Inferior parietal cortex (tissue), 1 donor: ENCODE data around the gene KCNA3.
"Not testable (repeated sequence)": the region's sequence is repeated elsewhere in the genome, so short reads cannot be mapped to it uniquely, and the experiment has no call there.

Experiments
- DNase-seq: peaks from one replicate; pipeline ENCODE4 v3.0.0-alpha.2; 2016; ENCODE audit errors: extremely low spot score

KCNA3 gene

DNA sequence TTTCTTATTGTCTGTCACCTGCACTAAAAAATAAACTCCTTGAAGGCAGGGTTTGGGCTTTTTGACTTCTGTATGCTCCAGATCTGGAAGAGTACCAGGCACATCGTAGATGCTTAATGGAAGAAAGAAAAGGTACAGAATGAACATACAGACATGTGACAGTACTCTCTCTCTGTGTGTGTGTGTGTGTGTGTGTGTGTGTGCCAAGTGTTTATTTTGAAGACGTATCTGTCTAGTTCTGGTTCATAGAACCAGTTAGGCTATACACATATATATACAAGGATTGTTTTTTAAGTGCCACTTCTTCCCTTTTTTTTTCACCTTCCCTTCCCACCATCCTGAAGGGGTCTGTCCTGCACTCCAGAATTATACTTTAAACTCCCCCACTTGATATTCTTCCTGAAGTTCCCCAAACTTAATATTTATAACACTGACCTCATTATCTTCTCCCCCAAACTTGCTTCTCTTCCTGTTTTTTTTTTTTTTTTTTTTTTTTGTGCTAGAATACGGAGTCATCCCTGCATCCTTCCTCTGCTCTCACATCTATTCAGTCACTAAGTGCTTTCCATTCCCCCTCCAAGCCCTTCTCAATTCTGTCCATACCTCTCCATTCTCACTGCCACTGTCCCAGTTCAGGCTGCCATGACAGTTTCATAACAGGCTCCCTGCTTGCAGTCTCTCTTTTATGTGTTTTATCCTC lies 5.4 kb upstream of the KCNA3 start:
- DNase-seq = no peak

DNA sequence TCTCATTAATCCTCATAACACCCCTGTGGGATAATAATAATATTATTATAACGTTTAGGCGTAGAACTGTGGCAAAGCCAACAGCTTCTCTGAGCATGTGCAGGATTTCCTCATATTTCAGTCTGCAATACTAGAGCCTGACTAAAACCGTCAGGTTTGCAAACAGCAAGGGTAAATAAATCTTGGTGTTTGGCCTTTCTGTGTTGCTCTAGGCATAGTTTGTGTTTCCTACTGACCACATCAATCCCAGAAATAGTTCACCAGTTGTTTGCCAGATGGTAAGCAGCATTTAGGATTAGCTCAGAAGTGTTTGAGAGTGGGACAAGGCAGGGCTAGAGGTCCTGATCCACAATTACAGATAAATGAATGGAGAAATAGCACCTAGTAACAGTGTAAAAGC lies 2.8 kb upstream of the KCNA3 start:
- no peak for DNase-seq

DNA sequence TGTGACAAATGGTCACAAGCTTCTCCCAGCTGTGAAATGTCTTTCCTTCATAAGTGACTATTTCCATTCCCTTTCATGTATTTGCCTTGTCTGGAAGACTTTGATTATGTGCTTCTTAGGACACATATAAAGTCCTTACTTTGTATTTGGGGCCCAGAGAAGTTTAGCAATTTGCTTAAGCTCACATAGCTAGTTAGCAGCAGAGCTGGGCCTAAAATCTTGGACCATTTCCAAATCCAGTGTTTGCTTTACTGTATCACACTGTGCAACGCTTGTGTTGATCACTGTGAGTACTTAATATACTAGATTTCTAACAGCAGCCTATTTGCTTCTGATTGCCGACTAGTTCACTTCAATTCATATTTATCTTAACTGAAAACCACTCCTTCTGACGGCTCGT lies 2.2 kb upstream of the KCNA3 start:
- DNase-seq = no peak

DNA sequence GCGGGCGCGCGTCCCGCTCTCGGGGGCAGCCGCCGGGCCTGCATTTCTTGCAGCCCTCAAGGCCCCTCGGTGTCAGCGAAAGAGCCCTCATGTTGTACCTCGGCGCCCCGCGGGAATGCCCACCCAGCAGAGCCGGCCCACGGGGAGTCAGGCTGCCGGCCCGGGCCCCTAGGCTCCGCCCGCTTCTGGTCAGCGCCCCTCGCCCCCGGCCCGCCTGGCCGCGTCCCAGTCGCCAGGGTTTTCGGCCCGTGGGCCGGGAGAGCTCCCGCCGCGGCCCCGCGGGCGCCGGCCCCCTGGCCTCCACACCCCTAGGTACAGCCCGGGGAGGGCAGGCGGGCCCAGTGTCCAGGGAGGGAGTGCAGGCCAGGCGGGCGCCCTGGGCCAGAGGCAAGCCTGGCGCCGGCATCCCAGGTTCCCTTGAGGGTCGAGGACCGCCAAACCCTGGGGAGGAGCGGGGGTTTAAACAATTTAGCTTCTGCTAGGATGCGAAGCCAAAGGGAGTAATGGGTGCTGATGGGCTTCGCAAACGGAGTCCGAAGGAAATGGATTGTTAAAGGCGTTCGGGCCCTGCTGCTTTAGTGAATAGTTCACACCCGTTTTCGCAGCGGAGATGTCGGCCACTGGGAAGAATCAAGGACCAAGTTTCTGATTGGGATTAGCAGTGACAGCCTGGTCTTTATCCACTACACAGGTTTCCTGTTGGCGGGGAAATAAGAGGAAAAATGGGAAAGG lies 486 bp upstream of the KCNA3 start:
- no peak for DNase-seq

DNA sequence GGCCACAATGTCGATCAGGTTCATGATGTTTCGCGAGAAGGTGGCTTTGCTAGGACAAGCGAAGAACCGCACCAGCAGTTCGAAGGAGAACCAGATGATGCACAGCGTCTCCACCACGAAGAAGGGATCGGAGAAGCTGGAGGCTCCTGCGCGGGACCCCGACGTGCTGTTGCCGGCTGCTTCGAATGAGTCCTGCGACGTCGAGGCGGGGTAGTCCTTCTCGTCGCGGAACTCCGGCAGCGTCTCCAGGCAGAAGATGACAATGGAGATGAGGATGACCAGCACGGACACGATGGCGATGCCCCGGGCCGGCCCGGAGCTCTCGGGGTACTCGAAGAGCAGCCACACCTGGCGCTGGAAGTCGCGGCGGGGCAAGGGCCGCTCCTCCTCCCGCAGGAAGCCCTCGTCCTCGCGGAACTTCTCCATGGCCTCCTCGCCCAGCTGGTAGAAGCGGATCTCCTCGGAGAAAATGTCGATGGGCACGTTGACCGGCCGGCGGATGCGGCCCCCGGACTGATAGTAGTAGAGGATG lies 869 bp downstream of the KCNA3 start:
- no peak for DNase-seq

DNA sequence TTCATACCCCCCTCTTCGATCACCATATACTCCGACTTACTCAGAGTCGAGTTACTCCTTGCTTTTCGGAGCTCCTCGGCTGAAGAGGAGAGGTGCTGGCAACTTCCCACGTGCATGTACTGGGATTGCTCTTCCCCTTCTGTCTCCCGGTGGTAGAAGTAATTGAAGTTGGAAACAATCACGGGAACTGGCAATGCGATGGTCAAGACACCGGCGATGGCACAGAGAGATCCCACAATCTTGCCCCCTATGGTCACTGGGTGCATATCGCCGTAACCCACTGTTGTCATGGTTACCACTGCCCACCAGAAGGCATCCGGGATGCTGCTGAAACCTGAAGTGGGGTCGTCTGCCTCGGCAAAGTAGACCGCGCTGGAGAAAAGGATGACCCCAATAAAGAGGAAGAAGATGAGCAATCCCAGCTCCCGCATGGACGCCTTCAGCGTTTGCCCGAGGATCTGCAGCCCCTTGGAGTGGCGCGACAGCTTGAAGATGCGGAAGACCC lies 1.5 kb downstream of the KCNA3 start:
- no peak for DNase-seq

DNA sequence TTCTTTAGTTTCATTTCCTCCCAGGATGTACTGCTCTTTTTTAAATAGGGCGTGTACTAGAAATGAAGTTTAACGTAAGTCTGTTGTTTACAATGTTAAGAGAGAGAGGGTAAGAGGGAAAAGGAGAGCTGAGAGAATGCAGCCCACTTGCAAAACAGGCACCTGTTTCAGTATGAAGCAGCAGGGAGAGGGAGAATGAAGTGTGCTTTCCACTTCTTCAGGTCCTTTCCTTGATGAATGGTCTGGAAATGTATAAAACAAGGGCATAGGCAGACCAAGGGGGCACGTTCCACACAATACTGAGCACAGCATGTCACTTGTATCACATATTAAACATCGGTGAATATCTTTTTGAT lies 2.0 kb downstream of the KCNA3 start:
- no peak for DNase-seq

DNA sequence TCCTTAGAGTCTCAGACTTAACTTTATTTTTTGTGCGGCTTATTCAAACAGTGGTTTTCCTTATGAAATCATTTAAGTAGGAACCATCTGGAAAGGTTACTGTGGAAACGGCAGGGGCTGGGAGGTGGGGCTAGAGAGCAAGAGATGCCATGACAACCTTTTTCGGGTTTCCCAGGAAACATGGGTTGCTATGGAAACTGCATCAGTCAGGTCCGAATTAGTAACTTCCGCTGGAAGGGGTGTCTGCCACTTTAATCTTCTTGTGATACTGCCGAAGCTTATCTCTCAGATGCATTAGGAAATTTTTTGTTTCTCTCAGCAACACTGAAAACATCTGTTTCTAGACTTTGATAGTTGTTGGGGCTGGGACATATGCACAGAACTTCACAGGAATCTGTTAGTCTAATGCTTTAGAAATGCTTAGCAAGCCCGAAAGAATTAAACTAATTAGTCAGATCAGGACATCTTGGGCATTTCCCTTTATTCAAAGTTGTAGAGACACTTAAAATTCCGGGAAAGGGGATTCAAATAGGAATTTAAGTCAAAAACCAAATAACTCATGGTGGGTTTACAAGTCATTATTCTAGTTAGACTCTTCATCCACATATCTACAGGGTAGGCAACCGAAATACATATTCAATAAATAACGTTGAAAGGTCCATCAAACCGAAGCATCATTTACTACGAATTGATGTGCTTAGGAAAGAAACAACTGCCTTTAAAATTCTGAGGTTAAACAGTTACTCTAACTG lies 2.6 kb downstream of the KCNA3 start:
- peak; percentile 74 for DNase-seq

DNA sequence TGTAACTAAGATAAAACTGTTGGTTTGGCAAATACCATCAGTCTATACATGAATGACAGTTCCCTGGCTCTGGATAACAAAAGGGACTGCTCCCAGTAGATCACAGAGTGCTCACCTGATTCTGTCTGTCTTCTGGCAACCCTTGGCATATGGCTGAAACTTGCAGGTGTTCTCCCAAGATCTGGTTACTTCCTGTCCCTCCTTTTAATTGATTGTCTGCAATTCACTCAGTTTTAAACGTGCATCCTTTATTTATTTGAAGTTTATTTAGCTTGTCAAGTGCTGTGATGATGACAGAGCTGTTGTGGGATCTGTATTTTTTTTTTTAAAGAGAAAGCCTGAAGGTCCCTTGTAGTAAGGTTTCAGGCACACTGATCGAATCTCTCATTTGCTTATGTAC lies 3.4 kb downstream of the KCNA3 start:
- DNase-seq = no peak

DNA sequence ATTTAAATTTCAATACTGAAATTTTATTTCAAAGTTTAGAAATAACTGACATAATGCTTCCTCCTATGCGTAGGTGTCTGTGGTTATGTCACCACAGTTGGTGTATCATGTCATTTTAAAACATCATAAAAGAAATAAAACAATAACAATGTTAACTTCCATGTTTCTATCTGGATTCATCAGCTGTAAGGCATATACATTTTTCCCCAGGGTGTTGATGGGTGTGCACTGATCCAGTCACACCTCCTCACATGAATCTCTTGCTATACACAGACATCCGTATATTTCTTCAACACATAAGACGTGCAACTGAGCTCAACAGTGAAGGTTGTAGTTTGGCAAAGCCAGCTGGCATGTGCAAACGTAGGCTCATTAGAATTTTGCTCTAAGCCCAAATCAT lies 6.2 kb downstream of the KCNA3 start:
- no peak for DNase-seq

DNA sequence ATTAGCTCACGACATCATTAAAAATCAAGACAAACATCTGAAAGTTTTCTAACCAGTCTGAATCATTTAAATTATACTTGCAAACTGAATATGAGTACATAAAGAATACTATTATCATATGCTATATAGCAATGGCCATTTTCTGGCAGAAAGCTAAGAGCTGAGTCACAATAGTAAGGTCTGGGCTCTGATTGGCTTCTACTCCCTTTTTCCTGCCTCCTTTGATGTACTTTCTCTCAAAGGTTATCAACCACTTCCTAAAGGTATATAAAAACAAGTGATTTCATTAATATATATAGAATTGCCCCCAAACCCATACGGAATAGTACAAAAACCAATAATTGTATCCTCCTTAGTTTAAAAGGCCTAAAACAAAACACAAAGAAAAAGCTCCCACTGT lies 7.0 kb downstream of the KCNA3 start:
- DNase-seq = no peak

DNA sequence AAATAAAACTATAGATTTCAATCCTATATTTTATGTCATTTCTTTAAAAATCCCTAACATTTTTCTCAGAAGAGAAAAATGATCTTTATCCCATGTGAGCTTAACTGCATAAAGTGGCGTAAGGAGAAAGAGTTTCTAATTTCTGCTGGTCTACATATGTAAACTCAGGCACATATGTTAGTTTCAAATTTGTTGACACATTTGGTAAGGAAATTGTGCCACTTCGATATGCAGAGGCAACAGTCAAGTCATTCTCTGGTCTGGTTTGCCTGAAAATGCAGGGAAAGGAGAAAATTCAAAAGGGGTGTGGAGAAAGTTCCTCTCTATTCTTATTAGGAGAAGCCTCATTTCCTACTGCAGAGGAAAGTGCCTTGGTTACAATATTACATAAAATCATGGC lies 11.5 kb downstream of the KCNA3 start:
- no peak for DNase-seq

DNA sequence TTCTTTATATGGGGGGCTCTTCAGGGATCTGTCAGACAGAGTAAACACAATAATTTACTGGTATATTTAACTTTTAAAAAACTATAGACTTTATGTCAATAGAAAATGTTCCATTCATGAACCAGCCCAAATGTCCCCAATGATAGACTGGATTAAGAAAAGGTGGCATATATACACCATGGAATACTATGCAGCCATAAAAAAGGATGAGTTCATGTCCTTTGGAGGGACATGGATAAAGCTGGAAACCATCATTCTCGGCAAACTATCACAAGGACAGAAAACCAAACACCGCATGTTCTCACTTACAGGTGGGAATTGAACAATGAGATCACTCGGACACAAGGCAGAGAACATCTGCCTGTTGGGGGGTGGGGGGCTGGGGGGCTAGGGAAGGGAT lies 15.2 kb downstream of the KCNA3 start:
- not testable (repeated sequence) for DNase-seq

DNA sequence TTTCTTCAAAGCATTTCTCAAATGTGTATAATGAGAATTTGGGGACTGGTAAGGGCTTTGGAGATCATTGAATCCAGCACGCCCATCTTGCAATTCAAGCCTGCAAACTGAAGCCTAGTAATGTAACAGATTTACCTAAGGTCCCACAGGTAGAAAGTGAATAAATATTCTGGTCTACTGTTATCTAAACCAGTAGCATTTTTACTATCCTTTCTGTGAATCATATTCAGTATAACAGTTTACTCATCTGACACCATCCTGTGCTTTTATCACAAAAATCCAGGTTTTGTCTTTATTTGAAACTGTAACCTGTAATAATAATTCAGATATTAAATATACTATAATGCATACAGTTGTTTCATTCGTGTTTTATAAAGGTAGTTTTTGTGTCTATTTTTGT lies 17.4 kb downstream of the KCNA3 start:
- no peak for DNase-seq

DNA sequence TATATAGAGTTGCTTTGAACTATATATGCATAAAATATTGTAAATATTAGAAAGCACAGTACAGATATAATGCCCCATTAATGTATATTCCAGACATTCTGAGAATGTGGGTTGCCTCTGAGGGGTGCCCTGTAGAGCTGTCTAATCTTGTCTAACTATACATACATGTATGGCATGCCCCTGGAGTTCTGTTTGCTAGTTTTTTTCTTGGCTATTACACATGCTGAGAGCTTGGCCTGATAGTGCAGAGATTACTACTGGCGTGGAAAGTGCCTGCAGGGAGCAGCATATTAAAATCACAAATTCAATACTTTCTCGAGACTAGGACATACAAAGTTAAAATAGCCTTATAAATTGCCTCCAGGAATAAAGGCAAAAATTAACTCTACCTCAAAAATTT lies 24.1 kb downstream of the KCNA3 start:
- DNase-seq = no peak

DNA sequence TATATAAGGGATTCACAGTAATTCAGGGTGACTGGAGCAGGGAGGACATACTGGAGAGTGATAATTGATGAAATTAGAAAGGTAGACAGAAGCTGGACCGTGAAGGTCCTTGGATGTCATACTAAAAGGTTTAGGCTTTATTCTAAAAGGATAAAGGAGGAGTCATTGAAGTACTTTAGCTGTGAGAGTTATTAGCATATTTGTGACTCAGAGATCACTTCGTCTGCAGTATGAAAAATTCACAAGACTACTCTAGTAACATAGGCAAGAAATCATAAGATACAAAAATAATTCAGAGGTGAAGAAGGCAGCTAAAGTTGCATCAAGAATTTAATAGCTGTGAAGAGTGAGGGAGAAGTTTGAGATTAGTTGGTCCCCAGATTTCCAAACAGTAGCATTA lies 26.3 kb downstream of the KCNA3 start:
- no peak for DNase-seq

DNA sequence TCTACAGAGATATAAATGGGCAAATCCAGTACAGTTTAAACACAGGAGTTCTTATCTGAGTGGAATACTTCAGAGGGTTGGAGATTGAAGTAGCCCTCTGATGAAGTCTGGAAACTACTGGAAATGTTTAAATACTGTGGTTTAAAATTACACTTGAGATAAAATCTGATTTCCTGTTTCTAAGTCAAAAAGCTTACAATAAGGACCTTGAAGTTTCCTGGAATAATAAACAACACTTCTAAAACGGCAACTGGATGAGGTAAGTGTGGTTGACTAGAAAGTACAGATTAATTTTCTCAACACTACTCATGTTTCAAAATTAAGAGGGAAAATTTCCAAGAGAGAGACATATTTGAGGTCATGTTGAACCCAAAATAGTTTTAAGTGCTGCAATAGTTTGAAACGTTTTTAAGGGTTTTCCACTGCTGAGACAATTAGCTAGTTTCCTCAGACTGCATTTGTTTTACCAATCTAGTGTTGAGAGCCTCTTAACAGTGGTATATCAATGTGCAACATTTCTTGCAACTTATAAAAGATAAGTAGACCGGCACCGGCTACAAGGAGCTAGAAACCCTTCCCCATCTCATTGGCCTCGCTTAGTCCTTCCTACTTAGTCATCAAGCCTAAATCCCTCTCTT lies 27.4 kb downstream of the KCNA3 start:
- no peak for DNase-seq

DNA sequence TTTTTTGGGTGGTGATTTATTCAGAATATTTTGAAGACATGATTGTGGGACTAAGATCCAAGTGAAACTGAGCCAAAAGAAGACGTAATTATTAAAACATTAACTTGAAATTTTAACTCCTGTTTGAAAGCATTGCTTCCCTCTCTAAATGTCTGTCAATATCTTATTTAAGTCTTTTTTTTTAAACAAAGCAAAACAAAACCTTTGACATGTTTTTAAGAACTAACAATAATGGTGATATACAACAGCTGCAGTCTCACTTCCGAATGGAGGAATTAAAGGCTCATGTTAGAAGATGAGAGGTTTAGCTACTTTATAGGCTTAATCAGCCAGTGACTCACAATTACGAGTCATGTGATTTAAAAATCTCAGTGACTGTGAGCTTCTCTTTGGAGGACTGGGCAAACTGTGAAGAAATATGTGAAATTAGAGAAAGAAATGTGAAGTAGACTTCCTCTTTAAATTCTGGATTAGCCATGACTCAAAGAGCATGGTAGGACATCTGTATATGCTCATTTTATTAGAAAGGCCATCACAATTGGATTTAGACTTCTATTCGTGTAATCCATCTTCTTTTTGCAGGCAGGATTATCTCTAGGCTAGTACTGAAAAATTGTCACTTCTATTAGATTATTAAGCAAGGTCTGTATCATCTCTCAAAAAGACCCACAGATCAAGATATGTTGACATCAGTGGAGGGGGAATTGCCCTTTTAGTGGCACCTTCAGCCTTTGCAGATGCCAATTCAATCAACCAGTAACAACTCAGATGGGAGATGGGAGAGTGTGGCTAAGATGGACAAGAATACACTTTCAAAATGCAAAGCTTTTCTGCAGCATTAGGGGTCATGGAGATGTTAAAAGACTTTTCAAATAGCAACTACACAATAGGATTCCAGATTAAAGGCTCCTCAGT lies 28.7 kb downstream of the KCNA3 start:
- no peak for DNase-seq

DNA sequence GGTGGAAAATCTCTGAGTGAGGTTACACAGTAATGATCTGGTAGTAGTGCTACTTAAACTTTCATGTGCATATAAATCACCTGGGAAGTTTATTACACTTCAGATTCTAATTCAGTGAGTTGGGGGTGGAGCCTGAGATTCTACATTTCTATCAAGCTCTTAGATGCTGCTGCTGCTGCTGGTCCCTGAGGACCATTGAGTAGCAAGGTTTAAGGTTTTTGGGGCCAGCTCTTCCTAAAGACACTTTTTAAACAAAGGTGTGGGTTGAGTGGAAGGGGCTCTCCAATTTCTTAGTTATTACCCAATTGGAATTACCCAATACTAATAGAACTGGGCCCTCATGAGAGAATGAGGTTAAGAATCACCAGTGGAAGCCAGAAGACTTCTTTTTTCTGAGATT lies 29.5 kb downstream of the KCNA3 start:
- no peak for DNase-seq

DNA sequence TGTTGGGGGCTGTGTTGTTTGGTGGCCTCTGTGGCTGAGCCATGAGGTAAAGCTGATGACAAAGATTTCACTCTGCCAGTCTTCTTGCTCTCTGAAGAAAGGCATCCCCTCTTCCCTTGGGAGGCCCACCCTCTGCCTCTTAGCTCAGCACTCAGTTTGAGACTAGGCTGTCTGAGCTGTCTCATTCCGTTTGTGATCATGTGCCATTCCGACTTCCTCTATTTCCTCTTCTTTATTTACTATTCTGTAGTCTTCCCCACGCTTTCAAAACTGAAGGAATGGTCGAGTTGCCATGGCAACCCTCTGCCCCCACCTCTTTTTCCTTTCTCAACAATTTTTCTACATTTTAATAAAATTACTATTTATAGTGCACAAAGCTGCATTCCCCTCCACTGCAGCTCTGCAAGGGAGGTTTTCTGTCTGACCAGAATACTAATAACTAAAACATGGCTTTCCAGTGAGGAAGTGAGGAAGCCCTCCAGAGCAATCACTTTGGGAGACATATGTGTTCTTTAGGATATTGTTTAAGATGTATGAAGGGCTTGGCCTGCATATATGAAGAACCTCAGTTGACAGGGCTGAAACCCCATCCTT lies 30.8 kb downstream of the KCNA3 start:
- no peak for DNase-seq
